ENCODE data around the gene COL8A1. TPM values are rescaled to one million over a fixed set of nuclear protein-coding genes. Genes with fewer than 3 reads are reported as not detected.

COL8A1 gene
- total RNA-seq, 1 donor from 2014 or later: 123 TPM

DNA sequence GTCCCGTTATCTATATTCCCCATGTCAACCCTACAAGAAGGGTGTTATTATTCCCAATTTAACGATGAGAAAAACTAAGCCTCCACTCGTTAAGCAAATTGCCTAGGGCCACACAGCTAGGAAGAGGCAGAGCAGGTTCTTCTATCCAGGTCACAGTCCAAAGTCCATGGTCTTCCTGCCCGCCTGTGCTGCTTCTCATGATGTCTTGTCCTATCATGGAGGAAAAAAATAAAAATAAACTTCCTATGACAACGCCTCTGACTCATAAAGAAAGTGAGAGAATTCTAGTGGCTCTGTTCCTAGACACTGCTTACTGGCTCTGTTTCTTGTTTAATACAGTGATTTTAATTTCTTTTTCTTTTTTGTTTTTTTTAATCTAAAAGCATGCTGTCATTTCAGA lies 9.7 kb downstream of the COL8A1 start:
- no peak for TF ChIP-seq EZH2 (IDR thresholded peaks at IDR 0.05; ENCODE audit: insufficient read depth, low read length)
- TF ChIP-seq CTCF (IDR thresholded peaks at IDR 0.05; ENCODE audit: insufficient read depth, low read depth, low read length): no peak
- peak overlapping the region; percentile 12 for H3K4me2 ChIP-seq (ENCODE audit: low read length)
- H3K4me1 ChIP-seq (ENCODE audit: insufficient read depth, low read length): peaks cover 36% of the 10 kb centered on the region
- H3K36me3 Mint-ChIP-seq (ENCODE audit: low read depth, unreplicated experiment): peaks cover 5% of the 10 kb centered on the region
- H3K9ac ChIP-seq (ENCODE audit: low read length): peak overlapping the region; percentile 58
- H3K9me3 ChIP-seq (ENCODE audit: insufficient read depth, low read depth, low read length): no peaks in the 10 kb centered on the region
- peaks cover 97% of the 10 kb centered on the region for H3K79me2 ChIP-seq (ENCODE audit: insufficient read depth, low read length)
- H4K20me1 ChIP-seq (ENCODE audit: insufficient read depth, low read length): no peaks in the 10 kb centered on the region
- peaks cover 8% of the 10 kb centered on the region for H3K36me3 ChIP-seq (ENCODE audit: insufficient read depth, low read length)
- H3K4me3 ChIP-seq (ENCODE audit: insufficient read depth, low read depth, low read length): no peak overlapping the region
- DNase-seq (ENCODE audit: low read depth) (peak; percentile 56), FAIRE-seq (no peak)
- H3K27me3 Mint-ChIP-seq (ENCODE audit: low read depth, unreplicated experiment): no peaks in the 10 kb centered on the region
- no peak overlapping the region for H2AFZ ChIP-seq (ENCODE audit: low read depth, low read length)
- no peaks in the 10 kb centered on the region for H3K9me3 Mint-ChIP-seq (ENCODE audit: unreplicated experiment)
- peaks cover 73% of the 10 kb centered on the region for H3K4me1 Mint-ChIP-seq (ENCODE audit: low read depth, unreplicated experiment)
- peak overlapping the region; percentile 40 for H3K4me3 Mint-ChIP-seq (ENCODE audit: unreplicated experiment)
- H3K27ac Mint-ChIP-seq (ENCODE audit: unreplicated experiment): peak overlapping the region; percentile 86
- H3K27ac ChIP-seq (ENCODE audit: low read depth, low read length): peak overlapping the region; percentile 67
- no peaks in the 10 kb centered on the region for H3K27me3 ChIP-seq (ENCODE audit: insufficient read depth, low read length)

GRCh38 chr3:99648516-99648915 lies 10.1 kb downstream of the COL8A1 start:
- H3K27me3 Mint-ChIP-seq (ENCODE audit: low read depth, unreplicated experiment): no peaks in the 10 kb centered on the region
- Histone ChIP-seq H3K4me3 (ENCODE audit: insufficient read depth, low read depth, low read length) (no peak overlapping the region), H4K20me1 (ENCODE audit: insufficient read depth, low read length) (no peaks in the 10 kb centered on the region), H2AFZ (ENCODE audit: low read depth, low read length) (no peak overlapping the region), H3K4me2 (ENCODE audit: low read length) (no peak overlapping the region), H3K9me3 (ENCODE audit: insufficient read depth, low read depth, low read length) (no peaks in the 10 kb centered on the region), H3K79me2 (ENCODE audit: insufficient read depth, low read length) (peaks cover 97% of the 10 kb centered on the region), H3K9ac (ENCODE audit: low read length) (peak overlapping the region; percentile 2), H3K27me3 (ENCODE audit: insufficient read depth, low read length) (no peaks in the 10 kb centered on the region), H3K4me1 (ENCODE audit: insufficient read depth, low read length) (peaks cover 36% of the 10 kb centered on the region), H3K36me3 (ENCODE audit: insufficient read depth, low read length) (peaks cover 5% of the 10 kb centered on the region), H3K27ac (ENCODE audit: low read depth, low read length) (peak overlapping the region; percentile 67)
- TF ChIP-seq EZH2 (IDR thresholded peaks at IDR 0.05; ENCODE audit: insufficient read depth, low read length): no peak
- TF ChIP-seq CTCF (IDR thresholded peaks at IDR 0.05; ENCODE audit: insufficient read depth, low read depth, low read length): no peak
- FAIRE-seq: no peak
- H3K4me3 Mint-ChIP-seq (ENCODE audit: unreplicated experiment): no peak overlapping the region
- H3K4me1 Mint-ChIP-seq (ENCODE audit: low read depth, unreplicated experiment): peaks cover 77% of the 10 kb centered on the region
- DNase-seq (ENCODE audit: low read depth): no peak
- peaks cover 8% of the 10 kb centered on the region for H3K36me3 Mint-ChIP-seq (ENCODE audit: low read depth, unreplicated experiment)
- peak overlapping the region; percentile 86 for H3K27ac Mint-ChIP-seq (ENCODE audit: unreplicated experiment)
- H3K9me3 Mint-ChIP-seq (ENCODE audit: unreplicated experiment): no peaks in the 10 kb centered on the region

DNA sequence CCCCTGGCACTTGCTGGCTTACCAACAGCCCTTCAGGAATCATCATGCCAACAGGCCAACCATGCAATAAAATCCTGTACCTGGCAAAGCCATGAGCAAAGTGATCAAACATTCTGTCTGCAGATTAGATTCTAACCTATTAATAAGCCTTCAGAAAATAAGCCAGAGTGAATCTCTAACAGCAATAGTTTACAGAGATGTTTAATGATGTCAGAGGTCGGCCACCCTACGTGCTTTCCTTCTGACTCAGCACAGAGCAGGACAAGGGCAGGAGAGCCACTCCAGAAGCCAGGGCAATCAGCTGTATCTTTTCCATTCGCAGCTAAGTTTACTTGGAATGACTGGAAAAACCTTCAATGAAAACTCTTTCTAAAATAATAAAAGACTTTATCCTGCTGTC lies 13.1 kb downstream of the COL8A1 start:
- Mint-ChIP-seq H3K27me3 (ENCODE audit: low read depth, unreplicated experiment) (no peaks in the 10 kb centered on the region), H3K4me1 (ENCODE audit: low read depth, unreplicated experiment) (peaks cover 61% of the 10 kb centered on the region), H3K36me3 (ENCODE audit: low read depth, unreplicated experiment) (peaks cover 11% of the 10 kb centered on the region), H3K4me3 (ENCODE audit: unreplicated experiment) (no peak overlapping the region), H3K27ac (ENCODE audit: unreplicated experiment) (peak overlapping the region; percentile 76), H3K9me3 (ENCODE audit: unreplicated experiment) (no peaks in the 10 kb centered on the region)
- H3K36me3 ChIP-seq (ENCODE audit: insufficient read depth, low read length): peaks cover 5% of the 10 kb centered on the region
- H3K4me3 ChIP-seq (ENCODE audit: insufficient read depth, low read depth, low read length): no peak overlapping the region
- peak overlapping the region; percentile 45 for H3K9ac ChIP-seq (ENCODE audit: low read length)
- peak overlapping the region; percentile 63 for H3K4me2 ChIP-seq (ENCODE audit: low read length)
- peak overlapping the region; percentile 74 for H3K27ac ChIP-seq (ENCODE audit: low read depth, low read length)
- TF ChIP-seq EZH2 (IDR thresholded peaks at IDR 0.05; ENCODE audit: insufficient read depth, low read length): no peak
- no peak for TF ChIP-seq CTCF (IDR thresholded peaks at IDR 0.05; ENCODE audit: insufficient read depth, low read depth, low read length)
- peaks cover 24% of the 10 kb centered on the region for H3K4me1 ChIP-seq (ENCODE audit: insufficient read depth, low read length)
- no peak overlapping the region for H2AFZ ChIP-seq (ENCODE audit: low read depth, low read length)
- FAIRE-seq (peak; percentile 43), DNase-seq (ENCODE audit: low read depth) (peak; percentile 78)
- H3K79me2 ChIP-seq (ENCODE audit: insufficient read depth, low read length): peaks cover 94% of the 10 kb centered on the region
- H3K9me3 ChIP-seq (ENCODE audit: insufficient read depth, low read depth, low read length): no peaks in the 10 kb centered on the region
- H3K27me3 ChIP-seq (ENCODE audit: insufficient read depth, low read length): no peaks in the 10 kb centered on the region
- no peaks in the 10 kb centered on the region for H4K20me1 ChIP-seq (ENCODE audit: insufficient read depth, low read length)
